GM06990 (cell line): ENCODE results near the gene MTNR1B.

ENCODE experiments used
- DNase-seq: peaks from one replicate; pipeline ENCODE4 v3.0.0-alpha.2; 2011; ENCODE audit not compliant: insufficient read length; ENCODE audit errors: extremely low read depth
- H3K27me3 ChIP-seq: replicated peaks from 2 replicates; pipeline ENCODE4 v1.6.0; 2011; ENCODE audit warnings: low read length; ENCODE audit not compliant: control insufficient read depth, insufficient read depth
- H3K36me3 ChIP-seq: 2 replicates; pipeline ENCODE4 v1.5.1; 2011; ENCODE audit warnings: low read length; ENCODE audit not compliant: control insufficient read depth, insufficient read depth
- H3K4me3 ChIP-seq: replicated peaks from 2 replicates; pipeline ENCODE4 v1.5.1; 2011; ENCODE audit warnings: low read depth, mild to moderate bottlenecking, control low read depth, low read length
- TF ChIP-seq, protein P1 (sequence below): IDR thresholded peaks from 2 replicates; pipeline ENCODE4 v1.5.1; 2011; ENCODE audit warnings: low read length, control low read depth, mild to moderate bottlenecking, inconsistent platforms; ENCODE audit not compliant: insufficient read depth, poor library complexity, severe bottlenecking

Gene MTNR1B

DNA sequence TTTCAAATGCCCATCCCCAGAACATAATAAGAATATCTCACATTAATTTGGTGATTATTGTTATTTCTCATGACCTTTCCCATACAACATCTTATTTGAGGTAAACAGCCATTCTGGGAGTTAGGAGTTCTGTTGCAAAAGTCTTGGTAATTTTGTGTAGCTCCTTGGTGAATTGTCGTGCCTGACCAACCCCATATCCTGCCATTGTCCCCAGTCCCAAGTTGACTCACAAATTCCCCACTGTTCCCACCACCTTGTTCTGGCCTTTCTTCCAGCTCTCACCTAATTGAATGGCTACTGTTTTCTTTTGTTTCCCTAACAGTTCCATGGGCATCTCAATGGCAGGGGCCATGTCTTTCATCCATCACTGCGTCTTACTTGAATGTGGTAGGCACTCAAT is 8.0 kb downstream of the MTNR1B start:
- DNase-seq = no peak
- no peaks in the 10 kb centered on the region for H3K36me3 ChIP-seq
- TF ChIP-seq, protein P1, sequence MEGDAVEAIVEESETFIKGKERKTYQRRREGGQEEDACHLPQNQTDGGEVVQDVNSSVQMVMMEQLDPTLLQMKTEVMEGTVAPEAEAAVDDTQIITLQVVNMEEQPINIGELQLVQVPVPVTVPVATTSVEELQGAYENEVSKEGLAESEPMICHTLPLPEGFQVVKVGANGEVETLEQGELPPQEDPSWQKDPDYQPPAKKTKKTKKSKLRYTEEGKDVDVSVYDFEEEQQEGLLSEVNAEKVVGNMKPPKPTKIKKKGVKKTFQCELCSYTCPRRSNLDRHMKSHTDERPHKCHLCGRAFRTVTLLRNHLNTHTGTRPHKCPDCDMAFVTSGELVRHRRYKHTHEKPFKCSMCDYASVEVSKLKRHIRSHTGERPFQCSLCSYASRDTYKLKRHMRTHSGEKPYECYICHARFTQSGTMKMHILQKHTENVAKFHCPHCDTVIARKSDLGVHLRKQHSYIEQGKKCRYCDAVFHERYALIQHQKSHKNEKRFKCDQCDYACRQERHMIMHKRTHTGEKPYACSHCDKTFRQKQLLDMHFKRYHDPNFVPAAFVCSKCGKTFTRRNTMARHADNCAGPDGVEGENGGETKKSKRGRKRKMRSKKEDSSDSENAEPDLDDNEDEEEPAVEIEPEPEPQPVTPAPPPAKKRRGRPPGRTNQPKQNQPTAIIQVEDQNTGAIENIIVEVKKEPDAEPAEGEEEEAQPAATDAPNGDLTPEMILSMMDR = no peak
- H3K27me3 ChIP-seq = no peaks in the 10 kb centered on the region
- no peak overlapping the region for H3K4me3 ChIP-seq

DNA sequence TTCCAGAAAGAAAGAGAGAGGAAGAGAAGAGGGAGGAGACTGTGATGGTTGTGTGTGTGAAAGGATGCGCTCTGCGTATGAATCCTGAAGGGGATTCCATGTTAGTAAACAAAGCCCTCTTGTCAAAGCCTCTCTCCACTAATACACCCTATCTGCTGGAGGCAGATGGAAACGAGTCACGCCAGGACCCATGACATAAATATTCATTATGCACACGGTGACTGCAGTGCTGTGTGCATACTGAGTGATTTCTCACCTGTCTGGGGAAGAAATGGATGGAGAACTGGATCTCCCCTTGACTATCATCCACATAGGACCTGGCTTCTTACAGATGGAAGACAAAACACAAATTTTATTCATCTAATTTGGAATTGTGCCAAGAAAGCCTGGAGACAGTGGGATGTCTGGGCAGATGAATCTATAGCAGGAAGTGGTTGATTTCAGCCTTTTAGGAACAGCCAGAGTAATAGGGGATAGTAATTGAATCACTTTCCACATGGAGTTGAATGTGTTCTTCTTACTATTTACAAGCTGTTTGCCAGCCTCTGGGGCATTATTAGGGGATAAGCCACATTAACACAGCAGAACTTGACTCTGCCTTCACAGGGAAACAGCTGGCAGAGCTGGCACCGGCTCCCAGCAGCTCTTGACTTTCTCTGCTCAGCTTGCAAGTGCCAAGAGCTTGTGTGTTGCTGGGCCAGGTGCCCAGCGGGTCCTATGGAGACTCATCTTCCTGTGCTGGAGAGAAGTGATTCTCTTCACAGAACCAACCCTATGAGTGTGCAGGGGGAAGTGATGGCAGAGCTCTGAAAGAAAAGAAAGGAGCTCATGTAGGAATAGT is 9.0 kb downstream of the MTNR1B start:
- Histone ChIP-seq H3K36me3 (no peaks in the 10 kb centered on the region), H3K4me3 (no peak overlapping the region), H3K27me3 (no peaks in the 10 kb centered on the region)
- DNase-seq = no peak
- TF ChIP-seq, protein P1 = no peak

DNA sequence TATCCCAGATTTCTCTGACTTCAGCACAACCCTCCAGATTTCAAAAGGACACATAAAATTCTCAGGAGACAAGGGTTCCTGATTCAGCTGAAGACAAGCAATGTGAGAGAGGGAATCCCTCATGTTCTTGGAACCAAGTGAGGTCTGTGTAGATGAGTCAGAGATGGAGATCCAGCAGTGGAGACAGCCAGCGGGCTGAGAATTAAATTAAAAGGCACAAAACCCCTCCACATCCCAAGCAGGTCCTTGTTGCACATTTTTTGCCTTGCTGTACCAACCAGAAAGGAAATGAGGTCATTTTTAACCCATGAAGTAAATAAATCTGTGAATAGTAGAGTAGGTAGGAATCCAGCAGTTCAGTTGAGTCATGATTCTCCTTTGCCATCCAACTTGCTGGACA is 9.7 kb downstream of the MTNR1B start:
- no peak for DNase-seq
- Histone ChIP-seq H3K27me3 (no peaks in the 10 kb centered on the region), H3K4me3 (no peak overlapping the region), H3K36me3 (no peaks in the 10 kb centered on the region)
- TF ChIP-seq, protein P1 = no peak

DNA sequence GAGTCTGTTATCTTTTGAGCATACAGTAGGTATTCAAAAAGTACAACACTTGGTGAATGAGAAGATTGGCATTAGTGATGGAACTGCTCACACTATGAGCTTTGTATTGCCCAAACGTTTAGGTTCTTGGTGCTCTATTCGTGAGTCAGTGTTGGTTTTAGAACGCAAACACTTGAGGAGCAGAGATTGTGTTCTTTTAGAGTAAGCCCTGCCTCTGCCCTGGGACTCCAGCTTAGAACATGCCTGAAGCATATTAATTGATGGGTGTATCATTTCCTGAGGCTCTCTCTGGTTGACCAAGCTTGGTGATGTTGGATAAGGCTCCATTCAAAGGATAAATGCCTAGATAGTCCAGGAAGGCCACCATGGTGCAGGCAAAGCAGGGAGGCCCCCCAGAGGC is 10.9 kb downstream of the MTNR1B start:
- DNase-seq = no peak
- Histone ChIP-seq H3K4me3 (no peak overlapping the region), H3K36me3 (no peaks in the 10 kb centered on the region), H3K27me3 (no peaks in the 10 kb centered on the region)
- TF ChIP-seq, protein P1 = no peak

DNA sequence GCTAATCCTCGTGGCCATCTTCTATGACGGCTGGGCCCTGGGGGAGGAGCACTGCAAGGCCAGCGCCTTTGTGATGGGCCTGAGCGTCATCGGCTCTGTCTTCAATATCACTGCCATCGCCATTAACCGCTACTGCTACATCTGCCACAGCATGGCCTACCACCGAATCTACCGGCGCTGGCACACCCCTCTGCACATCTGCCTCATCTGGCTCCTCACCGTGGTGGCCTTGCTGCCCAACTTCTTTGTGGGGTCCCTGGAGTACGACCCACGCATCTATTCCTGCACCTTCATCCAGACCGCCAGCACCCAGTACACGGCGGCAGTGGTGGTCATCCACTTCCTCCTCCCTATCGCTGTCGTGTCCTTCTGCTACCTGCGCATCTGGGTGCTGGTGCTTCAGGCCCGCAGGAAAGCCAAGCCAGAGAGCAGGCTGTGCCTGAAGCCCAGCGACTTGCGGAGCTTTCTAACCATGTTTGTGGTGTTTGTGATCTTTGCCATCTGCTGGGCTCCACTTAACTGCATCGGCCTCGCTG is 12.1 kb downstream of the MTNR1B start:
- TF ChIP-seq, protein P1 = no peak
- no peaks in the 10 kb centered on the region for H3K36me3 ChIP-seq
- DNase-seq = no peak
- H3K27me3 ChIP-seq = no peaks in the 10 kb centered on the region
- H3K4me3 ChIP-seq = no peak overlapping the region
